ENCODE results near the gene GARIN5A. TPM values are rescaled to one million over a fixed set of nuclear protein-coding genes. Genes with fewer than 3 reads are reported as not detected.
A peak's percentile ranks its signal among the peaks of the same experiment; 100 is the strongest.

Gene GARIN5A
- total RNA-seq, 3 donors from 2014 or later, result 1.7 to 3.0 (median 2.6) TPM

GRCh38 chr19:50517704-50518075 lies 41.0 kb upstream of the GARIN5A start:
- DNase-seq (no peak), ATAC-seq (no peak)
- intact Hi-C loops (cut with DNase I, micrococcal nuclease), result no loop called here
- Histone ChIP-seq H3K36me3 (ENCODE audit: low read depth) (no peaks in the 10 kb centered on the region), H3K9me3 (no peaks in the 10 kb centered on the region), H3K4me3 (no peak overlapping the region), H3K4me1 (ENCODE audit: low read depth) (no peaks in the 10 kb centered on the region)
- TF ChIP-seq CTCF (IDR thresholded peaks at IDR 0.05), result no peak

GRCh38 chr19:50516964-50517703 lies 40.5 kb upstream of the GARIN5A start:
- DNase-seq (peak in 2 of 3 donors; percentile 15 to 45), ATAC-seq (no peak)
- Histone ChIP-seq H3K36me3 (ENCODE audit: low read depth) (no peaks in the 10 kb centered on the region), H3K9me3 (no peaks in the 10 kb centered on the region), H3K4me1 (ENCODE audit: low read depth) (no peaks in the 10 kb centered on the region), H3K4me3 (no peak overlapping the region)
- intact Hi-C loops (cut with DNase I, micrococcal nuclease), result no loop called here
- TF ChIP-seq CTCF (IDR thresholded peaks at IDR 0.05), result no peak

- no peak for TF ChIP-seq CTCF (IDR thresholded peaks at IDR 0.05)
- ATAC-seq, result no peak
- intact Hi-C loops (cut with DNase I, micrococcal nuclease), result no loop called here
- DNase-seq, result peak in 2 of 3 donors; percentile 7 to 29
- Histone ChIP-seq H3K4me3 (no peak overlapping the region), H3K4me1 (ENCODE audit: low read depth) (no peaks in the 10 kb centered on the region), H3K9me3 (no peaks in the 10 kb centered on the region), H3K36me3 (ENCODE audit: low read depth) (no peaks in the 10 kb centered on the region)
These were observed 39.8 kb upstream of the GARIN5A start for GRCh38 chr19:50516456-50516855.

- H3K9me3 ChIP-seq, result no peaks in the 10 kb centered on the region
- H3K4me1 ChIP-seq (ENCODE audit: low read depth), result peaks cover 2% of the 10 kb centered on the region
- ATAC-seq, result no peak
- no peak overlapping the region for H3K4me3 ChIP-seq
- peak in 2 of 3 donors; percentile 16 to 45 for DNase-seq
- peaks cover 3% of the 10 kb centered on the region for H3K36me3 ChIP-seq (ENCODE audit: low read depth)
- no peak for TF ChIP-seq CTCF (IDR thresholded peaks at IDR 0.05)
- intact Hi-C loops (cut with DNase I, micrococcal nuclease), result no loop called here
These were observed 38.5 kb upstream of the GARIN5A start for GRCh38 chr19:50515168-50515561.

GRCh38 chr19:50514346-50515167 lies 37.9 kb upstream of the GARIN5A start:
- ATAC-seq, result no peak
- Histone ChIP-seq H3K9me3 (no peaks in the 10 kb centered on the region), H3K4me3 (no peak overlapping the region), H3K4me1 (ENCODE audit: low read depth) (peaks cover 5% of the 10 kb centered on the region), H3K36me3 (ENCODE audit: low read depth) (peaks cover 3% of the 10 kb centered on the region)
- intact Hi-C loops (cut with DNase I, micrococcal nuclease), result no loop called here
- DNase-seq, result peak in 2 of 3 donors; percentile 24 to 42
- TF ChIP-seq CTCF (IDR thresholded peaks at IDR 0.05), result no peak

All from mucosa of descending colon (tissue), 3 donors.